Liver (tissue), 9 donors: ENCODE data around the gene ARIH1. TPM values are rescaled to one million over a fixed set of nuclear protein-coding genes. Genes with fewer than 3 reads are reported as not detected.

Experiments
- DNase-seq: peaks from one replicate; pipeline ENCODE4 v3.0.0-alpha.2; 2017; ENCODE audit warnings: low spot score
- H3K27ac ChIP-seq, 2 donors: one replicate each; pipeline ENCODE4 v1.7.0; 2013; ENCODE audit warnings: inconsistent platforms in 2 of 2, low read length in 2 of 2, control low read depth in 1 of 2, low read depth in 1 of 2, mild to moderate bottlenecking in 1 of 2
- H3K27me3 ChIP-seq, 4 donors: one replicate each; pipeline versions ENCODE4 v1.6.1 to v1.7.0; 2013; ENCODE audit warnings: low read length in 3 of 4, inconsistent platforms in 1 of 4, mild to moderate bottlenecking in 1 of 4, moderate library complexity in 1 of 4; ENCODE audit not compliant: control insufficient read depth in 4 of 4, insufficient read depth in 4 of 4
- H3K36me3 ChIP-seq, 4 donors: one replicate each; pipeline versions ENCODE4 v1.6.1 to v1.7.0; 2013; ENCODE audit warnings: low read length in 3 of 4, mild to moderate bottlenecking in 3 of 4, low read depth in 1 of 4, moderate library complexity in 1 of 4; ENCODE audit not compliant: control insufficient read depth in 4 of 4, insufficient read depth in 3 of 4
- H3K4me1 ChIP-seq, 4 donors: one replicate each; pipeline versions ENCODE4 v1.6.1 to v1.7.0; 2013; ENCODE audit warnings: low read length in 3 of 4, mild to moderate bottlenecking in 3 of 4, moderate library complexity in 1 of 4; ENCODE audit not compliant: control insufficient read depth in 4 of 4, insufficient read depth in 4 of 4
- H3K4me3 ChIP-seq, 3 donors: one replicate each; pipeline versions ENCODE4 v1.6.1 to v1.7.0; 2013; ENCODE audit warnings: low read length in 3 of 3, control low read depth in 1 of 3, low read depth in 1 of 3, mild to moderate bottlenecking in 1 of 3
- H3K9ac ChIP-seq, 2 donors: one replicate each; pipeline ENCODE4 v1.7.0; 2013; ENCODE audit warnings: low read length in 2 of 2, mild to moderate bottlenecking in 2 of 2, moderate library complexity in 2 of 2, control low read depth in 1 of 2, low read depth in 1 of 2
- H3K9me3 ChIP-seq, 4 donors: one replicate each; pipeline versions ENCODE4 v1.6.1 to v1.7.0; 2013; ENCODE audit warnings: low read length in 3 of 4; ENCODE audit not compliant: control insufficient read depth in 4 of 4
- ATF3 ChIP-seq: IDR thresholded peaks from 2 replicates; pipeline ENCODE4 v1.6.1; 2016; ENCODE audit warnings: antibody characterized with exemption
- CTCF ChIP-seq: fragments of 150-350 bp; IDR thresholded peaks from 2 replicates; pipeline ENCODE4 v1.5.1; 2017; ENCODE audit warnings: improper control_type of control experiment, low read depth, low read length; ENCODE audit not compliant: missing input control
- EGR1 ChIP-seq, 2 donors: IDR thresholded peaks; 2 replicates each; pipeline ENCODE4 v1.6.1; 2016 to 2018; ENCODE audit warnings: antibody characterized with exemption in 2 of 2, low read depth in 2 of 2
- FOXA1 ChIP-seq: IDR thresholded peaks from 2 replicates; pipeline ENCODE4 v1.6.1; 2016; ENCODE audit warnings: antibody characterized with exemption
- FOXA2 ChIP-seq: IDR thresholded peaks from 2 replicates; pipeline ENCODE4 v1.6.1; 2016; ENCODE audit warnings: antibody characterized with exemption
- HNF4A ChIP-seq, 2 donors: conservative IDR thresholded peaks; 2 replicates each; pipeline ENCODE4 v1.6.1; 2016; ENCODE audit warnings: antibody characterized with exemption in 2 of 2, mild to moderate bottlenecking in 2 of 2
- HNF4G ChIP-seq: IDR thresholded peaks from 2 replicates; pipeline ENCODE4 v1.6.1; 2016; ENCODE audit warnings: antibody characterized with exemption
- JUND ChIP-seq, 2 donors: IDR thresholded peaks; 2 replicates each; pipeline ENCODE4 v1.6.1; 2016; ENCODE audit warnings: antibody characterized with exemption in 2 of 2
- MAX ChIP-seq: IDR thresholded peaks from 2 replicates; pipeline ENCODE4 v1.6.1; 2016; ENCODE audit warnings: antibody characterized with exemption
- NR2F2 ChIP-seq: IDR thresholded peaks from 2 replicates; pipeline ENCODE4 v1.6.1; 2016; ENCODE audit warnings: antibody characterized with exemption
- RAD21 ChIP-seq, 2 donors: IDR thresholded peaks; 2 replicates each; pipeline ENCODE4 v1.6.1; 2016; ENCODE audit warnings: antibody characterized with exemption in 2 of 2, mild to moderate bottlenecking in 2 of 2
- RXRA ChIP-seq, 2 donors: IDR thresholded peaks; 2 replicates each; pipeline ENCODE4 v1.6.1; 2017 to 2018; ENCODE audit warnings: antibody characterized with exemption in 2 of 2, mild to moderate bottlenecking in 1 of 2
- SP1 ChIP-seq: IDR thresholded peaks from 2 replicates; pipeline ENCODE4 v1.6.1; 2018; ENCODE audit warnings: antibody characterized with exemption, mild to moderate bottlenecking
- TAF1 ChIP-seq: conservative IDR thresholded peaks from 2 replicates; pipeline ENCODE4 v1.6.1; 2016; ENCODE audit warnings: antibody characterized with exemption, mild to moderate bottlenecking
- ZBTB33 ChIP-seq: IDR thresholded peaks from 2 replicates; pipeline ENCODE4 v1.6.1; 2016; ENCODE audit warnings: antibody characterized with exemption
- polyA plus RNA-seq, 2 donors: library from polyadenylated mRNA; stranded (reverse) in 1 of 2; unstranded in 1 of 2; fragments of 200-250 nt in 1 of 2; fragments of >200 nt in 1 of 2; fragmentation: Nextera tagmentation in 1 of 2; extraction: Ambion mirVana in 1 of 2; gene quantifications; one replicate each; pipeline versions ENCODE4 v1.2.1 to v1.2.3, GENCODE V29; 2013 to 2015
- total RNA-seq, 2 donors: library from RNA; depleted of rRNA; stranded (reverse); fragments of >200 nt; gene quantifications; one replicate each; pipeline ENCODE4 v1.2.3, GENCODE V29; 2014
- TF ChIP-seq, protein P1 (sequence below): IDR thresholded peaks from 2 replicates; pipeline ENCODE4 v1.6.1; 2016; ENCODE audit warnings: antibody characterized with exemption, mild to moderate bottlenecking
- donor health status: healthy.
- donor health status: healthy.
- donor health status: healthy.
- donor health status: healthy.
- donor health status: healthy.

ARIH1 gene
- total and polyA plus RNA-seq, 4 donors: 10.8 to 23.8 (median 18.8) TPM

- H3K27ac ChIP-seq: no peak overlapping the region
- H3K36me3 ChIP-seq: no peaks in the 10 kb centered on the region
- H3K27me3 ChIP-seq: no peaks in the 10 kb centered on the region
- no peak overlapping the region for H3K4me3 ChIP-seq
- no peak overlapping the region for H3K9ac ChIP-seq
- DNase-seq: no peak
- TF ChIP-seq ZBTB33 (no peak), MAX (no peak), TAF1 (no peak), NR2F2 (no peak), FOXA1 (no peak), RAD21 (IDR thresholded peaks at IDR 0.05) (no peak), SP1 (no peak), HNF4G (no peak), ATF3 (no peak), CTCF (no peak), RXRA (IDR thresholded peaks at IDR 0.05) (no peak), HNF4A (conservative IDR thresholded peaks at IDR 0.05) (no peak), EGR1 (IDR thresholded peaks at IDR 0.05; ENCODE audit: low read depth in 2 of 2) (no peak), FOXA2 (no peak), JUND (IDR thresholded peaks at IDR 0.05) (no peak)
- TF ChIP-seq, protein P1, sequence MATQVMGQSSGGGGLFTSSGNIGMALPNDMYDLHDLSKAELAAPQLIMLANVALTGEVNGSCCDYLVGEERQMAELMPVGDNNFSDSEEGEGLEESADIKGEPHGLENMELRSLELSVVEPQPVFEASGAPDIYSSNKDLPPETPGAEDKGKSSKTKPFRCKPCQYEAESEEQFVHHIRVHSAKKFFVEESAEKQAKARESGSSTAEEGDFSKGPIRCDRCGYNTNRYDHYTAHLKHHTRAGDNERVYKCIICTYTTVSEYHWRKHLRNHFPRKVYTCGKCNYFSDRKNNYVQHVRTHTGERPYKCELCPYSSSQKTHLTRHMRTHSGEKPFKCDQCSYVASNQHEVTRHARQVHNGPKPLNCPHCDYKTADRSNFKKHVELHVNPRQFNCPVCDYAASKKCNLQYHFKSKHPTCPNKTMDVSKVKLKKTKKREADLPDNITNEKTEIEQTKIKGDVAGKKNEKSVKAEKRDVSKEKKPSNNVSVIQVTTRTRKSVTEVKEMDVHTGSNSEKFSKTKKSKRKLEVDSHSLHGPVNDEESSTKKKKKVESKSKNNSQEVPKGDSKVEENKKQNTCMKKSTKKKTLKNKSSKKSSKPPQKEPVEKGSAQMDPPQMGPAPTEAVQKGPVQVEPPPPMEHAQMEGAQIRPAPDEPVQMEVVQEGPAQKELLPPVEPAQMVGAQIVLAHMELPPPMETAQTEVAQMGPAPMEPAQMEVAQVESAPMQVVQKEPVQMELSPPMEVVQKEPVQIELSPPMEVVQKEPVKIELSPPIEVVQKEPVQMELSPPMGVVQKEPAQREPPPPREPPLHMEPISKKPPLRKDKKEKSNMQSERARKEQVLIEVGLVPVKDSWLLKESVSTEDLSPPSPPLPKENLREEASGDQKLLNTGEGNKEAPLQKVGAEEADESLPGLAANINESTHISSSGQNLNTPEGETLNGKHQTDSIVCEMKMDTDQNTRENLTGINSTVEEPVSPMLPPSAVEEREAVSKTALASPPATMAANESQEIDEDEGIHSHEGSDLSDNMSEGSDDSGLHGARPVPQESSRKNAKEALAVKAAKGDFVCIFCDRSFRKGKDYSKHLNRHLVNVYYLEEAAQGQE: no peak
- peaks cover 0 to 6% (median 3%) of the 10 kb centered on the region in 4 donors for H3K9me3 ChIP-seq
- no peaks in the 10 kb centered on the region for H3K4me1 ChIP-seq
Observed at GRCh38 chr15:72426753-72427152, 47.4 kb upstream of the ARIH1 start.
